A673 (cell line): ENCODE results near the gene ZNF823.

Experiments used
- CTCF ChIP-seq: fragments of 300-800, 200-600 bp; sonication (generic); conservative IDR thresholded peaks from 2 replicates; pipeline ENCODE4 v1.5.1; 2017; ENCODE audit warnings: low read depth, mild to moderate bottlenecking, antibody characterized with exemption, low read length, moderate library complexity, mixed read lengths
- EZH2 ChIP-seq: fragments of 200-600 bp; sonication (generic); IDR thresholded peaks from 2 replicates; pipeline ENCODE4 v1.6.1; 2017; ENCODE audit warnings: borderline replicate concordance, low read depth, mild to moderate bottlenecking, mixed read lengths, antibody characterized with exemption, low read length; ENCODE audit not compliant: poor library complexity, severe bottlenecking

DNA sequence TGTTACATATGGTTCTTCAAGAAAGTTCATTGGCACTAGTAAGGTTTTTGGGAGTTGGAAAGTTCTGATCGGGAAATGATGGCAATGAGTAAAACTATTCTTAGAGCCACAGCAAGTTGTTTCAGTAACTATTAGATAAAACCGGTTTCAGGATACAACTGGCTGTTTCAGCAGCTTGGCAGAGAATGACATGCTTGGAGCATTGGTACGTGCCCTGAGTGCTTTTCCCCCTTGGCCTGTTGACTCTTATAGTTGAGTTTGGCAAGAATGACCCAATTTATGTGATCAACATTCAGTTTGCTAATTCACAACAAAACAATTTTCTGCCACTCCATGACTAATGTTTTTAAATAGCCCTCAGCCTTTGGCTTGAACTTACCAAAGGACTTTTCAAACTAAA lies 48.8 kb upstream of the ZNF823 start:
- no peak for TF ChIP-seq CTCF
- no peak for TF ChIP-seq EZH2
